SK-N-SH treated with all-trans-retinoic acid at 6 μM for 48 hours (cell line): ENCODE measurements around the gene CBX1.

Experiments used
- ATAC-seq: fragments of 200-7000 bp; cut with Tn5 transposase; 3 replicates; pipeline ENCODE4 v1.9.1; 2020; ENCODE audit warnings: mild to moderate bottlenecking, moderate library complexity
- CREB5 ChIP-seq: fragments of 250-450 bp; sonication (Bioruptor Pico); IDR thresholded peaks from 2 replicates; pipeline ENCODE4 v1.5.1; 2020; ENCODE audit warnings: low read depth, mild to moderate bottlenecking, moderate library complexity
- CSDC2 ChIP-seq: fragments of 250-450 bp; sonication (Bioruptor Pico); IDR thresholded peaks from 2 replicates; pipeline ENCODE4 v1.5.0; 2020; ENCODE audit warnings: mild to moderate bottlenecking, moderate library complexity
- ESRRG ChIP-seq: fragments of 250-450 bp; sonication (Bioruptor Pico); IDR thresholded peaks from 2 replicates; pipeline ENCODE4 v1.6.1; 2021; ENCODE audit warnings: mild to moderate bottlenecking
- ISL1 ChIP-seq: fragments of 250-450 bp; sonication (Bioruptor Pico); IDR thresholded peaks from 2 replicates; pipeline ENCODE4 v2.1.2; 2022; ENCODE audit warnings: mild to moderate bottlenecking, moderate library complexity
- OSR1 ChIP-seq: fragments of 250-450 bp; sonication (Bioruptor Pico); IDR thresholded peaks from 2 replicates; pipeline ENCODE4 v1.8.0; 2022; ENCODE audit warnings: moderate library complexity, mild to moderate bottlenecking, inconsistent platforms
- PATZ1 ChIP-seq: fragments of 250-450 bp; sonication (Bioruptor Pico); IDR thresholded peaks from 2 replicates; pipeline ENCODE4 v1.8.0; 2020; ENCODE audit warnings: mild to moderate bottlenecking, moderate library complexity, borderline replicate concordance
- RARB ChIP-seq: fragments of 250-450 bp; sonication (Bioruptor Pico); IDR thresholded peaks from 2 replicates; pipeline ENCODE4 v1.8.0; 2021; ENCODE audit warnings: mild to moderate bottlenecking, moderate library complexity
- TCF4 ChIP-seq: fragments of 250-450 bp; sonication (Bioruptor Pico); IDR thresholded peaks from 2 replicates; pipeline ENCODE4 v1.8.0; 2021; ENCODE audit warnings: mild to moderate bottlenecking, moderate library complexity, borderline replicate concordance
- TOX ChIP-seq: fragments of 250-450 bp; sonication (Bioruptor Pico); IDR thresholded peaks from 2 replicates; pipeline ENCODE4 v1.8.0; 2021; ENCODE audit warnings: mild to moderate bottlenecking, moderate library complexity, borderline replicate concordance
- ZC3H10 ChIP-seq: fragments of 250-450 bp; sonication (Bioruptor Pico); IDR thresholded peaks from 2 replicates; pipeline ENCODE4 v1.5.1; 2021; ENCODE audit warnings: mild to moderate bottlenecking, moderate library complexity
- ZFP3 ChIP-seq: fragments of 250-450 bp; sonication (Bioruptor Pico); IDR thresholded peaks from 2 replicates; pipeline ENCODE4 v1.5.0; 2020; ENCODE audit warnings: mild to moderate bottlenecking, moderate library complexity
- ZFP30 ChIP-seq: fragments of 450-650 bp; formaldehyde crosslinking; IDR thresholded peaks from 2 replicates; pipeline ENCODE4 v1.5.0; 2022; ENCODE audit warnings: mild to moderate bottlenecking, moderate library complexity
- ZNF70 ChIP-seq: fragments of 450-650 bp; formaldehyde crosslinking; IDR thresholded peaks from 2 replicates; pipeline ENCODE4 v1.5.0; 2020; ENCODE audit warnings: mild to moderate bottlenecking, moderate library complexity
- ZNF8 ChIP-seq: fragments of 450-650 bp; formaldehyde crosslinking; IDR thresholded peaks from 2 replicates; pipeline ENCODE4 v1.5.0; 2020; ENCODE audit warnings: mild to moderate bottlenecking, moderate library complexity

CBX1 gene

DNA sequence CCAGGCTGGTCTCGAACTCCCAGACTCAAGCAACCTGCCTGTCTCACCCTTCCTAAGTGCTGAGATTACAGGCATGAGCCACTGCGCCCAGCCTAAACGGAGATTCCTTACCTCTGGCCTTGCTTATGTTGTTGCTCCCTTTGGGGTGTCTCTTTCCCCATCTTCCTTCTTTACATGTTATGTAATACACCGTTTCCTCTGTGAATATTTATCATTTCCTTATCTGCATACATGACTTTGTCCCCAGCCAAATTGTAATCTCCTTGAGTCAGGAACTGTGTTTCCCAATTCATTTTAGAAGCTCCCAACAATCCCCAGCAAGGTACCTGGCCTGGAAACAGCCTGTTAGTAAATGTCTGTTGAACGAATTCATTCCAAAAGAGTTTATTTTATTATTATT is 79.3 kb downstream of the CBX1 start:
- no peak for TF ChIP-seq CSDC2 (CRISPR knock-in tag)
- no peak for TF ChIP-seq OSR1
- TF ChIP-seq ESRRG (CRISPR knock-in tag), result no peak
- no peak for TF ChIP-seq ZNF70 (CRISPR knock-in tag)
- no peak for TF ChIP-seq ZFP3
- TF ChIP-seq ZFP30 (CRISPR knock-in tag), result no peak
- no peak for TF ChIP-seq TCF4 (CRISPR knock-in tag)
- no peak for TF ChIP-seq PATZ1 (CRISPR knock-in tag)
- TF ChIP-seq RARB (CRISPR knock-in tag), result no peak
- no peak for TF ChIP-seq ZC3H10
- TF ChIP-seq TOX, result no peak
- no peak for TF ChIP-seq CREB5 (CRISPR knock-in tag)
- no peak for TF ChIP-seq ISL1 (CRISPR knock-in tag)
- TF ChIP-seq ZNF8, result no peak
- no peak for ATAC-seq
